HepG2 (cell line): ENCODE measurements around the gene ASTN1. TPM values are rescaled to one million over a fixed set of nuclear protein-coding genes. Genes with fewer than 3 reads are reported as not detected.

Experiments
- ATAC-seq: fragments of 200-7000 bp; cut with Tn5 transposase; 3 replicates; pipeline ENCODE4 v1.9.1; 2020; ENCODE audit warnings: mild to moderate bottlenecking, moderate library complexity
- BruUV-seq: library from RNA; stranded (reverse); fragments of 400-500 nt; replicated peaks from 2 replicates; lab custom pipeline; 2021; lab: Mats Ljungman, UMichigan
- CTCF ChIA-PET: fragments of 300-600 bp; formaldehyde crosslinking; extraction: SDS; loops from one replicate; lab custom pipeline; 2021; ENCODE audit warnings: low total read pairs, inconsistent platforms, low intra/inter-chr PET ratio; lab: Yijun Ruan, JAX
- POLR2A ChIA-PET: fragments of 350-600 bp; sonication (Branson Sonifier 250); formaldehyde crosslinking; loops from one replicate; lab custom pipeline; 2020; ENCODE audit warnings: antibody characterized with exemption, inconsistent platforms; lab: Yijun Ruan, JAX
- DNase-seq: peaks from one replicate; pipeline ENCODE4 v3.0.0-alpha.2; 2015; ENCODE audit warnings: low spot score
- FAIRE-seq: peaks from 3 replicates; lab custom pipeline; 2011; peaks lifted over from hg19 to GRCh38; lab: Jason Lieb, UNC
- H2AFZ ChIP-seq: one replicate; pipeline ENCODE4 v1.6.1; 2011; ENCODE audit warnings: low read length, inconsistent platforms
- H3K27ac ChIP-seq: fragments of 300-600 bp; 3 replicates; pipeline ENCODE4 v1.8.0; 2011; ENCODE audit warnings: mixed run types, mild to moderate bottlenecking, mixed read lengths, low read length, inconsistent platforms; ENCODE audit not compliant: insufficient read depth; ENCODE audit errors: extremely low read length
- H3K27me3 ChIP-seq, 2 experiments: fragments of 200-600 bp in 1 of 2; 2 replicates in 1 of 2; 3 replicates in 1 of 2; pipeline versions ENCODE4 v1.6.0 to v1.8.0; 2011; ENCODE audit warnings: low read length in 2 of 2, mild to moderate bottlenecking in 2 of 2, moderate library complexity in 2 of 2, inconsistent platforms in 1 of 2; ENCODE audit not compliant: insufficient read depth in 2 of 2, control insufficient read depth in 1 of 2
- H3K36me3 ChIP-seq, 2 experiments: fragments of 200-600 bp in 1 of 2; replicated peaks in 1 of 2; 2 replicates in 1 of 2; 3 replicates in 1 of 2; pipeline versions ENCODE4 v1.5.1 to v1.8.0; 2011; ENCODE audit warnings: low read length in 2 of 2, inconsistent platforms in 1 of 2; ENCODE audit not compliant: insufficient read depth in 2 of 2, control insufficient read depth in 1 of 2
- H3K4me1 ChIP-seq: 2 replicates; pipeline ENCODE4 v1.5.1; 2012; ENCODE audit warnings: low read length, inconsistent platforms; ENCODE audit not compliant: insufficient read depth
- H3K4me2 ChIP-seq: 2 replicates; pipeline ENCODE4 v1.6.0; 2011; ENCODE audit warnings: low read depth, low read length, inconsistent platforms
- H3K4me3 ChIP-seq, 3 experiments: fragments of 200-600 bp in 1 of 3; sonication (generic), shearing (Covaris generic) in 1 of 3; replicated peaks in 1 of 3; 2 replicates each; pipeline ENCODE4 v1.5.1; 2011 to 2016; ENCODE audit warnings: low read length in 3 of 3, inconsistent platforms in 2 of 3, low read depth in 2 of 3, mild to moderate bottlenecking in 2 of 3, control low read depth in 1 of 3, mixed read lengths in 1 of 3; ENCODE audit not compliant: insufficient read depth in 1 of 3
- H3K79me2 ChIP-seq: one replicate; pipeline ENCODE4 v1.6.1; 2011; ENCODE audit warnings: low read length, inconsistent platforms; ENCODE audit not compliant: insufficient read depth
- H3K9ac ChIP-seq: 2 replicates; pipeline ENCODE4 v1.6.0; 2011; ENCODE audit warnings: mild to moderate bottlenecking, low read depth, low read length, inconsistent platforms; ENCODE audit not compliant: insufficient read depth
- H3K9me3 ChIP-seq: 2 replicates; pipeline ENCODE4 v1.5.1; 2012; ENCODE audit warnings: mild to moderate bottlenecking, low read length
- H4K20me1 ChIP-seq: 2 replicates; pipeline ENCODE4 v1.6.0; 2011; ENCODE audit warnings: inconsistent platforms, mild to moderate bottlenecking, low read length, moderate library complexity; ENCODE audit not compliant: insufficient read depth
- KLF16 ChIP-seq, 2 experiments: sonication (generic) in 1 of 2; formaldehyde crosslinking in 1 of 2; IDR thresholded peaks; 2 replicates each; pipeline versions ENCODE4 v1.6.1 to v1.8.0; 2016 to 2023; ENCODE audit warnings: missing genetic modification reagents in 2 of 2, missing compliant biosample characterization in 1 of 2
- SMC3 ChIP-seq: IDR thresholded peaks from 2 replicates; pipeline ENCODE4 v1.6.1; 2011; ENCODE audit warnings: low read length, improper control_type of control experiment
- STAG1 ChIP-seq: sonication (generic); formaldehyde crosslinking; IDR thresholded peaks from 2 replicates; pipeline ENCODE4 v1.4.0; 2020; ENCODE audit warnings: missing genetic modification reagents
- XRCC5 ChIP-seq: fragments of 200-400 bp; formaldehyde crosslinking; optimal IDR thresholded peaks from 2 replicates; pipeline ENCODE3; 2017; ENCODE audit warnings: mild to moderate bottlenecking, low read length
- ZFY ChIP-seq: sonication (generic); formaldehyde crosslinking; IDR thresholded peaks from 2 replicates; pipeline ENCODE4 v1.4.0; 2020; ENCODE audit warnings: missing genetic modification reagents
- ZNF10 ChIP-seq: sonication (generic); formaldehyde crosslinking; IDR thresholded peaks from 2 replicates; pipeline ENCODE4 v1.4.0; 2020; ENCODE audit warnings: mild to moderate bottlenecking, low read depth, missing genetic modification reagents, borderline replicate concordance
- ZNF367 ChIP-seq: sonication (generic); formaldehyde crosslinking; IDR thresholded peaks from 2 replicates; pipeline ENCODE4 v1.4.0; 2020; ENCODE audit warnings: missing genetic modification reagents, borderline replicate concordance
- WGBS: methylation state at CpG from one replicate; pipeline ENCODE4 v1.1.6; 2017; ENCODE audit warnings: low lambda C conversion rate; 5-methylcytosine and 5-hydroxymethylcytosine counted together
- in situ Hi-C: cut with HindIII; loops from 2 replicates; pipeline ENCODE4 v1.10.0; 2017; ENCODE audit warnings: low pct_unique_long_range_greater_than_20kb; ENCODE audit not compliant: extremely low pct_ligation_motif_present
- intact Hi-C: fragments of 100-400 bp; cut with micrococcal nuclease; formaldehyde crosslinking; loops from one replicate; pipeline ENCODE4 v1.10.0; 2022; ENCODE audit not compliant: unreplicated experiment
- polyA plus RNA-seq, 8 experiments: library from polyadenylated mRNA; depleted of rRNA in 3 of 8; stranded (reverse) in 7 of 8; unstranded in 1 of 8; fragments of >200 nt; fragmentation: Illumina TruSeq in 4 of 8; extraction: Trizol in 4 of 8; gene quantifications; 2 replicates each; pipeline versions ENCODE4 v1.2.1 to v1.2.3, GENCODE V29; 2011 to 2016; ENCODE audit warnings: low read depth in 4 of 8, missing spikeins in 1 of 8, mixed read lengths in 1 of 8; ENCODE audit not compliant: insufficient read depth in 1 of 8
- total RNA-seq, 5 experiments: library from RNA; depleted of rRNA; stranded (reverse); fragments of >200 nt; fragmentation: Illumina TruSeq; extraction: Trizol; gene quantifications; 2 replicates each; pipeline ENCODE4 v1.2.3, GENCODE V29; 2016; ENCODE audit warnings: low read depth in 1 of 5
- TF ChIP-seq, protein P1 (sequence below): sonication (generic); formaldehyde crosslinking; IDR thresholded peaks from 2 replicates; pipeline ENCODE4 v1.4.0; 2020; ENCODE audit warnings: missing genetic modification reagents, mild to moderate bottlenecking, borderline replicate concordance
- TF ChIP-seq, protein P2 (sequence below): IDR thresholded peaks from 2 replicates; pipeline ENCODE4 v1.6.1; 2012; ENCODE audit warnings: low read depth, low read length, improper control_type of control experiment
- TF ChIP-seq, protein P3 (sequence below): sonication (generic); formaldehyde crosslinking; IDR thresholded peaks from 2 replicates; pipeline ENCODE4 v1.5.0; 2020; ENCODE audit warnings: mild to moderate bottlenecking, missing genetic modification reagents

Gene ASTN1
- total and polyA plus RNA-seq, 2 of the 13 experiments (the other 11 are each of a cell fraction or from before 2014, with no cell fraction given) = not detected

DNA sequence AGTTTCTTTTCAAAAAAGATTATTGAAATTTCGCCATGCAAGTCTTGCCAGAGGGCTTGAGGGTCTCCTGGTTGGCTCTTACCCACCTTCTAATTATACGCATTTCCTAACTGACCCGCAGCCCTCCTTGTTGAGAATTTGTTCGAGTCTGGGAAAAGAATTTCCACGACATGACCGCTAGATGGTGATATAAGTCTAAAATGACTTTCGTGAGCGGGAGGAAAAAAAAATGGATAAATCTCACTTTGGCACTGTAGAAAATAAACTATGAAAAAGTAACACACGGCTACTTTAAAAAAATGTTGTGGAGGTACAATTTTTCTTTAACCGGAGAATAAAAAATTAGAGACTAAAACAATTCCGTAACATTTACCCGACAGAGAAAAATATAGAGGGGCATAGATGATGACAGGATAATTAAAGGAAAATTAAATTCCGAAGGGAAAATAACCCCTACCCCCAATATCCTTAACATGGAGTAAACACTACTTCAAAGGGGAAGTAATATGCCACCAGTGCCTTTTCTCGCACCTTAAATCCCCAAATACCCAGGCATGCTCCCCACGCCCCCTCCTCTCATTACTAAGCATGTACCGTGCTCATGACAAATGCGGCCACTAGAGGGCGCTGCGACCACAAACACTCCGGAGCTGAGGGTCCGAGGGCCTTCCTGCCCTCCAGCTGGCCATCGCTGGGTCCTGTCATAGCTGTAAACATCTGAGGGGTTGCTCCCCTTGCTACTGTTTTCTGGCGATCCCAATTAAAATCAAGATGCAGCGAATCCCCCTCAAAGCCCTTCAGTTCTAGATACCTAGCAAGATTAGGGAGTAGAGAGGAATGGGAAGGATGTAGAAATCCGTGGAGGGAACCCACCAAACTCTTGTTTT lies 266.9 kb downstream of the ASTN1 start (continued):
- TF ChIP-seq, protein P1, sequence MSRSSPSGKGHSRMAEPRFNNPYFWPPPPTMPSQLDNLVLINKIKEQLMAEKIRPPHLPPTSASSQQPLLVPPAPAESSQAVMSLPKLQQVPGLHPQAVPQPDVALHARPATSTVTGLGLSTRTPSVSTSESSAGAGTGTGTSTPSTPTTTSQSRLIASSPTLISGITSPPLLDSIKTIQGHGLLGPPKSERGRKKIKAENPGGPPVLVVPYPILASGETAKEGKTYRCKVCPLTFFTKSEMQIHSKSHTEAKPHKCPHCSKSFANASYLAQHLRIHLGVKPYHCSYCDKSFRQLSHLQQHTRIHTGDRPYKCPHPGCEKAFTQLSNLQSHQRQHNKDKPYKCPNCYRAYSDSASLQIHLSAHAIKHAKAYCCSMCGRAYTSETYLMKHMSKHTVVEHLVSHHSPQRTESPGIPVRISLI = peak; percentile 65; the same call in 1 of the 2 replicates
- TF ChIP-seq, protein P2, sequence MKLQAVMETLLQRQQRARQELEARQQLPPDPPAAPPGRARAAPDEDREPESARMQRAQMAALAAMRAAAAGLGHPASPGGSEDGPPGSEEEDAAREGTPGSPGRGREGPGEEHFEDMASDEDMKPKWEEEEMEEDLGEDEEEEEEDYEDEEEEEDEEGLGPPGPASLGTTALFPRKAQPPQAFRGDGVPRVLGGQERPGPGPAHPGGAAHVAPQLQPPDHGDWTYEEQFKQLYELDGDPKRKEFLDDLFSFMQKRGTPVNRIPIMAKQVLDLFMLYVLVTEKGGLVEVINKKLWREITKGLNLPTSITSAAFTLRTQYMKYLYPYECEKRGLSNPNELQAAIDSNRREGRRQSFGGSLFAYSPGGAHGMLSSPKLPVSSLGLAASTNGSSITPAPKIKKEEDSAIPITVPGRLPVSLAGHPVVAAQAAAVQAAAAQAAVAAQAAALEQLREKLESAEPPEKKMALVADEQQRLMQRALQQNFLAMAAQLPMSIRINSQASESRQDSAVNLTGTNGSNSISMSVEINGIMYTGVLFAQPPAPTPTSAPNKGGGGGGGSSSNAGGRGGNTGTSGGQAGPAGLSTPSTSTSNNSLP = 0 out of 2 replicates have a peak, but pooled peaks have one; percentile 14
- TF ChIP-seq SMC3 (peak; percentile 47), STAG1 (peak; percentile 64), XRCC5 (peak; percentile 18)

DNA sequence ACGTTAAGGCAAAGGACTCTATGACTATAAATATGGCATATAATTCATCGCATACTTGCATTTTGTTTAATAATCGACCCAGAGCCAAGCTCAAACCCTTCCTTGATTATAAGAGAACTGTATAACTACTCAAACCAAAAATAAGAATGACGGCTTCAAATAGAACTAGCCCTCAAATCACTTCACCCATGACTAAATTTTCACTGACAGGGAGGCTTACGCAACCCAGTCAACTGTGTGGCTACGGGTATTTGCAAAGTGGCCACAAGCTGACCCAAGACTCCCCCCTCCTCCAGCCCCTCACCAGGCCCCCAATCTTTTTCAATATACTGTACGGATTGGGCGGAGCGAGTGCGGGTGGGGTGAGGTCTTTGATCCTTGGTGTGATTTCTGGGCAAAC lies 268.3 kb downstream of the ASTN1 start:
- intact Hi-C loops (loop anchor here (5.0 kb wide), 1 partner anchor 886 kb away; no protein-coding TSS in a partner anchor), in situ Hi-C loops (loop anchor here (25.0 kb wide), 1 partner anchor 891 kb away; no protein-coding TSS in a partner anchor)
- no peak for FAIRE-seq

More for the DNA sequence above, 268.3 kb downstream of the ASTN1 start:
- 46% methylated on average over 10 of the region's 10 CpGs for WGBS
- Histone ChIP-seq H3K36me3 (no peaks in the 10 kb centered on the region), H4K20me1 (no peaks in the 10 kb centered on the region), H3K9me3 (no peaks in the 10 kb centered on the region), H3K4me2 (no peak overlapping the region), H2AFZ (no peak overlapping the region), H3K27me3 (peaks cover 0 to 4% of the 10 kb centered on the region in 2 experiments; a peak in 2 of 5 replicates), H3K79me2 (no peaks in the 10 kb centered on the region), H3K9ac (no peak overlapping the region), H3K27ac (no peak overlapping the region), H3K4me1 (peaks cover 6% of the 10 kb centered on the region; the same call in 1 of the 2 replicates), H3K4me3 (no peak overlapping the region)
- TF ChIP-seq ZFY = no peak
- TF ChIP-seq, protein P3, sequence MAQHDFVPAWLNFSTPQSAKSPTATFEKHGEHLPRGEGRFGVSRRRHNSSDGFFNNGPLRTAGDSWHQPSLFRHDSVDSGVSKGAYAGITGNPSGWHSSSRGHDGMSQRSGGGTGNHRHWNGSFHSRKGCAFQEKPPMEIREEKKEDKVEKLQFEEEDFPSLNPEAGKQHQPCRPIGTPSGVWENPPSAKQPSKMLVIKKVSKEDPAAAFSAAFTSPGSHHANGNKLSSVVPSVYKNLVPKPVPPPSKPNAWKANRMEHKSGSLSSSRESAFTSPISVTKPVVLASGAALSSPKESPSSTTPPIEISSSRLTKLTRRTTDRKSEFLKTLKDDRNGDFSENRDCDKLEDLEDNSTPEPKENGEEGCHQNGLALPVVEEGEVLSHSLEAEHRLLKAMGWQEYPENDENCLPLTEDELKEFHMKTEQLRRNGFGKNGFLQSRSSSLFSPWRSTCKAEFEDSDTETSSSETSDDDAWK (CRISPR knock-in tag) = no peak
- TF ChIP-seq ZNF10 (CRISPR knock-in tag) = no peak
- no peak for TF ChIP-seq ZNF367 (CRISPR knock-in tag)
- TF ChIP-seq KLF16 (CRISPR knock-in tag; IDR thresholded peaks at IDR 0.05) = no peak
- CTCF ChIA-PET = interaction anchor here (2.0 kb wide), 1 partner anchor 1049 kb away, joined by 10 read pairs; no protein-coding TSS in a partner anchor
- no TSS peak for BruUV-seq
- no peak for ATAC-seq
- POLR2A ChIA-PET = no interaction called here
- no peak for DNase-seq
